GM23248 (cell line): ENCODE results near the gene SNAP29. TPM values are rescaled to one million over a fixed set of nuclear protein-coding genes. Genes with fewer than 3 reads are reported as not detected.

ENCODE experiments used
- DNase-seq: peaks from one replicate; pipeline ENCODE4 v3.0.0-alpha.2; 2015
- H2AFZ ChIP-seq: fragments of 200-600 bp; sonication (generic); 2 replicates; pipeline ENCODE4 v1.6.1; 2016; ENCODE audit warnings: antibody characterized with exemption
- H3F3A ChIP-seq: fragments of 200-600 bp; sonication (generic); 2 replicates; pipeline ENCODE4 v1.6.1; 2016; ENCODE audit warnings: mild to moderate bottlenecking, antibody characterized with exemption, mixed run types; ENCODE audit not compliant: insufficient read depth
- H3K27ac ChIP-seq: fragments of 200-600 bp; sonication (generic); 2 replicates; pipeline ENCODE4 v1.5.1; 2016; ENCODE audit warnings: mild to moderate bottlenecking
- H3K27me3 ChIP-seq: fragments of 200-600 bp; sonication (generic); replicated peaks from 2 replicates; pipeline ENCODE4 v1.6.1; 2016; ENCODE audit warnings: mild to moderate bottlenecking; ENCODE audit not compliant: insufficient read depth
- H3K36me3 ChIP-seq: fragments of 200-600 bp; sonication (generic); 2 replicates; pipeline ENCODE4 v1.6.1; 2016; ENCODE audit warnings: low read depth, mild to moderate bottlenecking
- H3K4me1 ChIP-seq: fragments of 200-600 bp; sonication (generic); 2 replicates; pipeline ENCODE4 v1.6.1; 2016; ENCODE audit warnings: mild to moderate bottlenecking; ENCODE audit not compliant: insufficient read depth
- H3K4me2 ChIP-seq: fragments of 200-600 bp; sonication (generic); one replicate; pipeline ENCODE4 v1.6.1; 2016; ENCODE audit warnings: mild to moderate bottlenecking; ENCODE audit not compliant: unreplicated experiment
- H3K4me3 ChIP-seq: fragments of 200-600 bp; sonication (generic); 2 replicates; pipeline ENCODE4 v1.5.1; 2016; ENCODE audit warnings: mild to moderate bottlenecking
- H3K79me2 ChIP-seq: fragments of 200-600 bp; sonication (generic); 2 replicates; pipeline ENCODE4 v1.6.1; 2016; ENCODE audit warnings: mild to moderate bottlenecking; ENCODE audit not compliant: insufficient read depth
- H3K9ac ChIP-seq: fragments of 200-600 bp; sonication (generic); 2 replicates; pipeline ENCODE4 v1.6.1; 2016; ENCODE audit warnings: mild to moderate bottlenecking
- H3K9me2 ChIP-seq: fragments of 200-600 bp; sonication (generic); 2 replicates; pipeline ENCODE4 v1.6.1; 2016; ENCODE audit warnings: mixed run types, mild to moderate bottlenecking, moderate library complexity; ENCODE audit not compliant: insufficient read depth
- H3K9me3 ChIP-seq: fragments of 200-600 bp; sonication (generic); one replicate; pipeline ENCODE4 v1.6.1; 2017; ENCODE audit warnings: low read depth
- H4K20me1 ChIP-seq: fragments of 200-600 bp; sonication (generic); 2 replicates; pipeline ENCODE4 v1.6.0; 2016; ENCODE audit not compliant: insufficient read depth
- EZH2 ChIP-seq: fragments of 200-600 bp; sonication (generic); IDR thresholded peaks from 2 replicates; pipeline ENCODE4 v1.6.1; 2018; ENCODE audit warnings: antibody characterized with exemption, mild to moderate bottlenecking; ENCODE audit not compliant: insufficient read depth, poor library complexity, severe bottlenecking
- EZH2phosphoT487 ChIP-seq: fragments of 200-600 bp; sonication (generic); IDR thresholded peaks from 2 replicates; pipeline ENCODE4 v1.6.1; 2018; ENCODE audit warnings: antibody characterized with exemption, moderate library complexity, mild to moderate bottlenecking, low read depth; ENCODE audit not compliant: insufficient read depth
- WGBS, 2 experiments: methylation state at CpG; one replicate each; pipeline ENCODE4 v1.1.6; 2015 to 2017; ENCODE audit warnings: low lambda C conversion rate in 2 of 2, low coverage in 1 of 2; ENCODE audit errors: missing lambda C conversion rate in 2 of 2; 5-methylcytosine and 5-hydroxymethylcytosine counted together
- in situ Hi-C: fragments of 300-500 bp; cut with MboI; formaldehyde crosslinking; loops from 2 replicates; pipeline ENCODE4 v1.15.0; 2020
- polyA plus RNA-seq: library from polyadenylated mRNA; unstranded; fragments of >200 nt; fragmentation: Nextera tagmentation; extraction: Ambion mirVana; gene quantifications from 2 replicates; pipeline ENCODE4 v1.2.1, GENCODE V29; 2016
- total RNA-seq: library from RNA; depleted of rRNA; stranded (reverse); fragments of >200 nt; shearing (Covaris generic); gene quantifications from 2 replicates; pipeline ENCODE4 v1.2.3, GENCODE V29; 2014

Gene SNAP29
- total and polyA plus RNA-seq, 2 experiments from 2014 or later: 13.8 to 35.8 TPM

DNA sequence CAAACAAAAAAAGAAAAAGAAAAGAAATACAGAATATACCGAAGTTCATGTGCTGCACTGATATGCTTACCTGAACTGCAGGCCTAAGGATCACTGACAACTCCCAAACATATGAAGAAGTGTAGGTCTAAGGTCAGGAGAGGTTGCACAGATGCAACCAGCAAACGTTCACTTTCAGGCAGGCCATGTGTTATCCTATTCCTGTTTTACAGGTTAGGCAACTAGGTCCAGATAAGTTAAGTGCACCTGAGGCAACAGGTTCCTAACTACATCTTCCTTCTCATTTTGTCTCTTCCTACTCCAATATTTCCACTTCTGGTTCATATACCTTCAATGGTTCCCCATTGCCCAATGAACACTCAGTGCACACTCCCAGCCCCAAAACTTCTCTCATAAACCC, 15.3 kb upstream of the SNAP29 start:
- Histone ChIP-seq H3K4me2 (no peak overlapping the region), H3K9me2 (no peaks in the 10 kb centered on the region), H3K4me3 (no peak overlapping the region), H3F3A (no peaks in the 10 kb centered on the region), H3K79me2 (peaks cover 99% of the 10 kb centered on the region), H3K27ac (no peak overlapping the region), H3K4me1 (no peaks in the 10 kb centered on the region), H4K20me1 (0 out of 2 replicates have a peak, but pooled peaks cover 4% of the 10 kb centered on the region), H3K36me3 (no peaks in the 10 kb centered on the region), H3K9ac (no peak overlapping the region), H3K9me3 (no peaks in the 10 kb centered on the region), H2AFZ (no peak overlapping the region), H3K27me3 (no peaks in the 10 kb centered on the region)
- no peak for DNase-seq
- no peak for TF ChIP-seq EZH2
- no peak for TF ChIP-seq EZH2phosphoT487
- in situ Hi-C loops: no loop called here
- WGBS, 2 experiments: 25 to 39% methylated on average over 1 to 2 of the region's 2 CpGs

DNA sequence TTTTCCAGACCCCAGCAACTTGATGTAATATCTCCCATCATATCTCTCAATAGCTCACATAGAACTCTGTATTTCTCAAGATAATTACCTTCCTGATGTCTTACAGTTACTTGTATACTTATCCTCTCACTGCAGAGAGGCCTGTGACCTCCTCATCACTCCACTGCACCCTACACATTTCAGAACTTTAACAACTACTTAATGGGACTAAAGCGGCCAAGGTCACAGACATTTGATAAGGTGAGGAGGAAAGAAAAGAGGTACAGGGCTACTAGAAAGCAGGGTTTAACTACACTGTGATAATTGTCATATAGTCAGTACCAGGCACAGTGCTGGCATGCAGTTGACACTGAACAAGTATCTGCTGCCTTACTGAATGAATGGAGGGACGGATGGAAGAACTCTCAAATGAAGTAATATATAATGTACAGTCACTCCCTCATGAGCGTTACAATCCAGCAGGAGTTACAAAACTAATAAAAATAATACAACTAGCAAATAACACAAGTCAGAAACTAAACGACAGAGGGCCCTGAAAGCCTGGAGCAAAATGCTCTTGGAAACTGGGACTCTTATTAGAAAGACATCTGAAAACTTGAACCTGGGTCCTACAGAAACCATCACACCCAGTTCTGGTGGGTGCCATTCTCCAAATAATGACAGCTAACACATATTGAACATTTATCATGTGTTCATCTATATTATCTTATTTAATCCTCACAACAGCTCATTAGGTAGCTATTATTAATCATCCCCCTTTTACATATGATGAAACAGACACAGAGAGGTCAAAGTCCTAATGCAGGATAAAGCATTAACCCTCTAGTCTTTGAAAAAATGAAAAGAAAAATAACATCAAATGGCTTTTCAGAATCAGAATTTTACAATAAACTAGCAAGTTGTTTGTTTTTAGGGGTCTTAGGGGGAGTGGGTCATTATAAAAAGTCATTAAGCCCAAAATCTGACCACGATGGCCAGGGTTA, 14.5 kb upstream of the SNAP29 start:
- Histone ChIP-seq H3K79me2 (peaks cover 99% of the 10 kb centered on the region), H3K4me3 (no peak overlapping the region), H3K9me3 (no peaks in the 10 kb centered on the region), H3K9ac (no peak overlapping the region), H3K36me3 (no peaks in the 10 kb centered on the region), H3K9me2 (no peaks in the 10 kb centered on the region), H3K4me1 (no peaks in the 10 kb centered on the region), H2AFZ (no peak overlapping the region), H3K27ac (no peak overlapping the region), H3K4me2 (no peak overlapping the region), H3K27me3 (no peaks in the 10 kb centered on the region), H4K20me1 (peaks cover 4% of the 10 kb centered on the region; the same call in 1 of the 2 replicates), H3F3A (no peaks in the 10 kb centered on the region)
- in situ Hi-C loops: no loop called here
- 79 to 84% methylated on average over 5 of the region's 5 CpGs for WGBS, 2 experiments
- TF ChIP-seq EZH2 (no peak), EZH2phosphoT487 (no peak)
- DNase-seq: no peak

DNA sequence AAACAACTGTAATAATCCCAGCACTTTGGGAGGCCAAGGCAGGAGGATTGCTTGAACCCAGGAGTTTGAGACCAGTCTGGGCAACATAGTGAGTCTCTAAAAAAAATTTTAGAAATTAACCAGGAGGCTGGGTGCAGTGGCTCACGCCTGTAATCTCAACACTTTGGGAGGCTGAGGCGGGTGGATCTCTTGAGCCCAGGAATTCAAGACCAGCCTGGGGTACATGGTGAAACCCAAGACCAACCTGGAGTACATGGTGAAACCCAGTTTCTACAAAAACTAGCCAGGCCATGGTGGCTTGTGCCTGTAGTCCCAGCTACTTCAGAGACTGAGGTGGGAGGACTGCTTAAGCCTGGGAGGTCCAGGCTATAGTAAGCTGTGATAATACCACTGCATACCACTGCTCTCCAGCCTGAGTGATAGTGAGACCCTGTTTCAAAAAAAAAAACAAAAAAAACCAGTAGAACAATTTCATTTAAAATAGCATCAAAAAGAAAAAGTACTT, 11.4 kb upstream of the SNAP29 start:
- Histone ChIP-seq H3K4me1 (no peaks in the 10 kb centered on the region), H3K36me3 (no peaks in the 10 kb centered on the region), H2AFZ (no peak overlapping the region), H3K4me2 (no peak overlapping the region), H3K9me2 (no peaks in the 10 kb centered on the region), H3K4me3 (no peak overlapping the region), H3K9me3 (no peaks in the 10 kb centered on the region), H3K9ac (no peak overlapping the region), H3F3A (no peaks in the 10 kb centered on the region), H3K27ac (no peak overlapping the region), H4K20me1 (peaks cover 4% of the 10 kb centered on the region; the same call in 1 of the 2 replicates), H3K27me3 (no peaks in the 10 kb centered on the region), H3K79me2 (peaks cover 99% of the 10 kb centered on the region)
- no peak for DNase-seq
- no peak for TF ChIP-seq EZH2phosphoT487
- no peak for TF ChIP-seq EZH2
- in situ Hi-C loops: no loop called here
- 96% methylated on average over 2 of the region's 2 CpGs for WGBS, 2 experiments

DNA sequence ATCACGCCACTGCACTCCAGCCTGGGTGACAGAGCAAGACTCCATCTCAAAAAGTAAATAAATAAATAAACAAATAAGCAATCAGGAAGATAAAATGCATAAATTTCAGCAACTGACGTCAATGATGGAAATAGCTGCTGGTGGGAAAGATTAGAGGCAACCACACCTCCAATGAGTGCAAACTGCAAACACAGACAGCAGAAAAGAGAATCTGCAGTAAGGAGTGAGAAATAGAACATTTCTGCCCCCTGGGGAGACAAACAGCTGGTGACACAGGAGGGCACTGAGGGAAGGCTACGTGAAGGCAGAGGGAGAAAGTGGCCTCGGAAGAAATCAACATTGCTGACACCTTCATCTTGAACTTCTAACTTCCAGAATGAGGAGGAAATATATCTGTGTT, 6.7 kb upstream of the SNAP29 start:
- no peaks in the 10 kb centered on the region for H3K9me3 ChIP-seq
- no peak overlapping the region for H3K4me3 ChIP-seq
- H3K27ac ChIP-seq: no peak overlapping the region
- H2AFZ ChIP-seq: no peak overlapping the region
- DNase-seq: no peak
- TF ChIP-seq EZH2: no peak
- in situ Hi-C loops: no loop called here
- H3K36me3 ChIP-seq: no peaks in the 10 kb centered on the region
- H4K20me1 ChIP-seq: no peaks in the 10 kb centered on the region; the same call in 1 of the 2 replicates
- no peaks in the 10 kb centered on the region for H3K9me2 ChIP-seq
- H3F3A ChIP-seq: peaks cover 16% of the 10 kb centered on the region
- peaks cover 16% of the 10 kb centered on the region for H3K4me1 ChIP-seq
- H3K4me2 ChIP-seq: no peak overlapping the region
- H3K79me2 ChIP-seq: peaks cover 99% of the 10 kb centered on the region
- H3K9ac ChIP-seq: no peak overlapping the region
- WGBS, 2 experiments: 70% methylated on average over 4 of the region's 4 CpGs
- H3K27me3 ChIP-seq: no peaks in the 10 kb centered on the region
